Measurements from ENCODE around the gene MAB21L3. TPM values are rescaled to one million over a fixed set of nuclear protein-coding genes. Genes with fewer than 3 reads are reported as not detected.

The MAB21L3 gene
- polyA plus RNA-seq (ENCODE audit: insufficient read length in 3 of 3), result 1 to 10 TPM in 1 of 3 donors, under 1 TPM in 2; 0.69 to 1.9 (median 0.82) TPM
- long read RNA-seq, donor 1, result 0 reads
- long read RNA-seq, donor 2, result 0 reads
- long read RNA-seq, donor 3, result 0 reads
- long read RNA-seq, donor 4, partial matches to known transcripts, result 0 of 1 reads
- long read RNA-seq, donor 4, other reads (novel, unspliced or antisense), result 0 of 1 reads
- long read RNA-seq, donor 5, result 0 reads
- long read RNA-seq, donor 6, result 0 reads
- long read RNA-seq, donor 7, result 0 reads
- long read RNA-seq, donor 8, result 0 reads
- long read RNA-seq, donor 9, result 0 reads
- long read RNA-seq, donor 10, result 0 reads
- long read RNA-seq, donor 11, result 0 reads
- long read RNA-seq, donor 12, result 0 reads
- long read RNA-seq, donor 13, result 0 reads
- long read RNA-seq, donor 14, result 0 reads
- long read RNA-seq, donor 15, result 0 reads
- long read RNA-seq, donor 16, result 0 reads

DNA sequence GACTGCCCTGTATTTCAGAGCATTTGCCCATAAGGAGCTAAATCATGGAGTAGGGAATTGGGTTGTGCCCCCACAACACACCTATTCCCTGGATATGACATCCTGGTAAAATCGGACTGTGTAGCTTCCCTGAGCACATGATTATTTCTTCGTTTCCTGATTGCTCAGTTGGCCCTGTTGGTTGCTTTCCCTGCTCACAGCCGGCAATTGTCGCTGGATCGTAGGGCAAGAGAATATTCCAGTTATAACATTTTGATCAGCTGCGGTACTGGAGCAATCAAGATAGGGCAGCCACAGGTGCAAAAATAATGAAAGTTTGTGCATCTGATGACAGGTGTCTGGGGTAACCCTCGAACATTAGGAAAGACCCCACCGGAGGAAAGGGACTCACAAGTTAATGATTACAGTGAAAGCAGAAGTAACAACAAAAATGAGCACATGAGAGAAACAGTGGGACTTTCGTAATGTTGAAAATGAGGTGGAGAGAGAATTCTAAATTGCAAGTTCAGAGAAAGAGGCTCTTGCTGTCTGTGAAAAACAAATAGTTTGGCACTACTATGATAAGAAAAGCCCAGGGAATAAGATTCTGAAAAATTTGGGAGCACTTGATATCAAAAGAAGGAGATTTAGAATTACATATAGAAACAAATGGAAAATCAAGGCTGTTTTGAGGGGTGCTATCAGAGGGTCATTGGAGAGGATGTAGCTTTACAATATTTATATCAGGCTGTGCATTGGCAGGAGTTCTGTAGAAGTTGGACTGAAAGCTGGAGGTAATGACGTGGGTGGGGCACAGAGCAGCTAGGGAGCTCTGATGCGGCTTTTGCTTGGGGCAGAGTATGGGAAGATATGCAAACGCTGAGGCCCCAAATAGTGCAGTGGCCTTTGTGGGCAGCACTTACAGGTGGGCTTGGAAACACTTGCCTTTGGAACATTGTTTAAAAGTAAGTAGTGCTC is at the start of gene MAB21L3:
Gene MAB21L3, plus strand, starts transcription at position 833 of the 957 bp plus-strand sequence. CDS start 1,217 bp downstream, outside the sequence.
- no peak for DNase-seq (ENCODE audit: extremely low read depth in 1 of 11, low read depth in 9 of 11, low spot score in 4 of 11)

DNA sequence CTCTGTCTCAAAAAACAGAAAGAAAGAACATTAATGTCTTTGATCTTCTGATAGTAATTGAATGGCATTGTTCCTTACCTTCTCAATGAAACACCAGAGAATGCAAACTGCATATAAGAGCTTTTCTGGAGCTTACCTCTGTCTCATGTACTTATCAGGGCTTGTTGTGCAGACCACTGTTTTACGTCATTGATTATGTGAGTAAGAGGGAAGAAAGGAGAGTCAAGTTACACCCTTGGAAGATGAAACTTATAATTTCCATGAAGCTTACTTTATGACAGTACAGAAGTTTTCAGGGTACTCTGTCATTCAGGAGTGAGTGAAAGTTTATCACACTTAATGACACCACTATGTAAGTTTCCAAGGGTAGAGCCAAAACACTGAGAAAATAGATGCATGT is 49.0 kb upstream of the MAB21L3 start:
- DNase-seq (ENCODE audit: extremely low read depth in 1 of 11, low read depth in 9 of 11, low spot score in 4 of 11), result no peak

DNA sequence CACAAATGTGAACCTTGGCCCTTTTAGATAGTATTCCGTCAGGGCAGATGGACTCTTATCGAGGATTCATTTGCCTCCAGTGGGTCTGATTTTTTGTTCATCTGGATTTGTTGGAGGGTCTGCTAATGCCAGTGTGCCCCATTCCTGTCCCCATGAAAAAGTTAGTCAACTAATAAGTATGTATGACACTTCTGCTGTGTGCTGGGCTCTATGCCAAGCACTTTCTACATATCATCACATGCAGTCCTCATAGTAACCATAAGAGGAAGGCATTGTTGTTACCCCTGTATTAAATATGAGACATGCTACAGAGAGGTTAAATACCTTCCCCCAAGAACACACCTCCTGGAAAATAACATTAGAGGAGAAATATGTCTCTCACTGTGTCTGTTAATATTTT is 46.6 kb upstream of the MAB21L3 start:
- DNase-seq (ENCODE audit: extremely low read depth in 1 of 11, low read depth in 9 of 11, low spot score in 4 of 11), result no peak

DNA sequence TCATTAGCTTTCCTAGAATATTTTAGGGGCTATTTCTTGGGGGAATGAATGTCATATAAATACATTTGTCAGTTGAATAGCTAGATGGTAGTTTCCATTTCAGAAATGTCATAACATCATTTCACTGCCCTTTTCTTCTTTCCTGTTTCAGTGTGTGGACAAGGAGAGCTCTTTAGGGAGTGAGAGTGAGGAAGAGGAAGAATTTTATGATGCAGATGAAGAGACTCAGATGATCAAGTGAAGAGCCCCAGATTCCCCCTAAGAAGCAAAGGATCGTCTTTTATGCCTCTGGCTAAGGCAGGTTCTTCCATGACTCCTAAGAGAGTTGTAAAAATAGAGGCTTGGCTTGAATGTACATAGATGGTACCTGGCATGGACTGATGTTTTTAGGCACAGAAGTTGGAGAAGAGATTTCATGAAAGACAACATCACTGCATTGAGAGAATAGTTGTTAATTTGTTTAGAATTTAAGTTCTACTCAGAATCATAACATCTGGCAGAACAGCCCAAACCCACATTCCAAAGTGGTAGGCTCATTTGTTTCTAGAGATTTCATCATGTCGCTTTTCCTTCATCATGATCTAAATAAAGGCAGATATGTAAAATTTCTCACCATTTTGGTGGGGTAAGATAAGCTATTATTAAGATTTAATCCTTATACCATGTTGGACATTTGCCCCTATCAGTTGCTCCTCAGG is 44.2 kb upstream of the MAB21L3 start:
- DNase-seq (ENCODE audit: extremely low read depth in 1 of 11, low read depth in 9 of 11, low spot score in 4 of 11), result no peak

DNA sequence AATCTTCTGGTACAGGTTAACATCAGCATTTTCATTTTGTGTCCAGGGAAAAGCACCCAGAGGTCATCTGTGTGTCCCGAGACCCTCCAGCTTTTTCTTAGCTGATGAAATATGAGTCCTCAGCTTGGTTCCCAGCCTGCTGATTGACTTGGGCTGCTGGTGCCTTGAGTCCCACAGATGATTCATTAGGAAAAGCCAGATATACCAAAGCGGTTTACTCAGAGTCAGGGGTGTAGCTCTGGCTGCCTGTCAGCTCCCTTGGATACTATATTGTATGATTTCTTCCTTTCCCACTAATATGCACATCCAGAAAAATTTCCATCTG is 43.7 kb upstream of the MAB21L3 start:
- no peak for DNase-seq (ENCODE audit: extremely low read depth in 1 of 11, low read depth in 9 of 11, low spot score in 4 of 11)

DNA sequence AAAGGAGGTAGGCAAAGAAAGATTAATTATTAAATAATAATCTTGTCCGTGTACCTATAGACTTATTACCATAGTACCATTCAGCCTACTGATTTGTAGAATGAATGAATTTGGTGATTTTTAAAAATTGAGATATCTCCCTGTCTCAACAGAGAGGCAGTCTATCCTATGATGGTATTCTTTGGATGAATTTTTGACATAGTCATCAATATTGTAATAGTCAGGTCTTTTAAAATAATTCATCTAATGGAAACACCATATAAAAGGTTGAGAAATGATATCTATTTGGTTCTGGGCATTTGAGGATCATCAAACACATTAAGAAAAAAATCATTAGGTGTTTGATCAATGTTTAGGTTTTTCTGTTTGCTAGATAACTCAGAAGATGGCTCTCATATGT is 35.6 kb upstream of the MAB21L3 start:
- no peak for DNase-seq (ENCODE audit: extremely low read depth in 1 of 11, low read depth in 9 of 11, low spot score in 4 of 11)

DNA sequence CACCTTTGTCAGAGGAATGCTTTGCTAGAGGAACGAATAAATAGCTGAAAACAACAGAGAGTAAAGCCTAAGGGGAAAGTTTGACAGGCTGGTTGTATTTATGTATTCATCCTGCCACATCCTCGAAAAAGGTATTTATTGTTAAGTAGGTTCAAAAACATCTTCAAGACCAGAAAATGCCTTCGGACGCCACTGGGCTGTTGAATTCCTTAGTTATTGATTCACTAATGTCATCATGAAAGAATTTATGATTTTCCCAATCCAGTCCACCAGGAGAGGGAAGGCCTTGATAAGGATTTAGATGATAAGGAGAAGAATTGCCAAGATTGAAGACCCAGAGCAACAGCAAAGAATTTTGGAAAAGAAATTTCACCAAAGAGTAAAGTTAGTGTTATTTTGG is 35.2 kb upstream of the MAB21L3 start:
- no peak for DNase-seq (ENCODE audit: extremely low read depth in 1 of 11, low read depth in 9 of 11, low spot score in 4 of 11)

DNA sequence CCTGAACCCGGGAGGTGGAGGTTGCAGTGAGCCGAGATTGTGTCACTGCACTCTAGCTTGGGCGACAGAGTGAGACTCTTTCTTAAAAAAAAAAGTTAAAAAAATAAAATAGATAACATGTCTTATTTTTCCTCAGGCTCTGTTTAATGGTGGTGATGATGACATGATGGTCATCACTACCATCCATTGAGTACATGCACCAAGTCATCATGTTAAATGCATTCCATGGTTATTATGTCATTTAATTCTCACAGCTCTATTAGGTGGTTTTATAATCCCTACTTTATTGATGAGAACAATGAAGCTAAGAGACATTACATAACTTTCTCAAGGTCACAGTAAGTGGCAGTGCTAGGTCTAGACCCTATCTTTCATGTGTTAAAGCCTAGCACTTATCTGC is 34.4 kb upstream of the MAB21L3 start:
- no peak for DNase-seq (ENCODE audit: extremely low read depth in 1 of 11, low read depth in 9 of 11, low spot score in 4 of 11)

DNA sequence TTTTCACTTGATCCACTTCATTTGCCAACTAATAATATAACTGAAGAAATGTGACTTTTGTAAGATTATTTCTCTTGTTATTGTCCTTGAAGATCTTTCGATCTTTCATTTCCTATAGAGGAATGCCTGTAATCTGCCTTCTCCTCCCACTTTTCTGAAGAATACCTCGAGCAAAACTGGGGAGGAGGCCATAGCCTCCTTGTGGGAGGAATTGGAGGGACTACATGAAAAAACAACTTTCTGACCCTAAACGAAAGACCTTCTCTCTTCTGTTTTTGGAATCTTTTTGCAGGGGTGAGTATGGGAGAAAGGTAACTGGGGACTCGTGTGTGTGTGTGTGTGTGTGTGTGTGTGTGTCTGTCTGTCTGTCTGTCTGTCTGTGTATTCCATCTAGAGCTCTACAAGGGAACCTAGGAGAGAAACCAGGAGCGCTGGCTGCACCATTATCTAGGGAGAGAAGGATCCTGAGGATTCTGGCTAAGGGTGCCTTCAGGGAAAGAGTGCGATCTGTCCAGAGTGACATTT is 32.4 kb upstream of the MAB21L3 start:
- no peak for DNase-seq (ENCODE audit: extremely low read depth in 1 of 11, low read depth in 9 of 11, low spot score in 4 of 11)

DNA sequence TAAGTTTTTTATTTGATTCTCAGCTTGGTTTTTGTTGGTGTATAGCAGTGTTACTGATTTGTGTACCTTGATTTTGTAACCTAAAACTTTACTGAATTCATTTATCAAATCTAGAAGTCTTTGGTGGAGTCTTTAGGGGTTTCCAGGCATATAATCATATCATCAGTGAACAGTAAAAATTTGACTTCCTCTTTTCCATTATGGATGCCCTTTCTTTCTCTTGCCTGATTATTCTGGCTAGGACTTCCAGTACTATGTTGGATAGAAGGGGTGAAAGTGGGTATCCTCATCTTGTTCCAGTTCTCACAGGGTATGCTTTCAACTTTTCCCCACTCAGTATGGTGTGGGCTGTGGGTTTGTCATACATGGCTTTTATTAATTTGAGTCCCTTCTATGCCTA is 23.6 kb upstream of the MAB21L3 start:
- no peak for DNase-seq (ENCODE audit: extremely low read depth in 1 of 11, low read depth in 9 of 11, low spot score in 4 of 11)

DNA sequence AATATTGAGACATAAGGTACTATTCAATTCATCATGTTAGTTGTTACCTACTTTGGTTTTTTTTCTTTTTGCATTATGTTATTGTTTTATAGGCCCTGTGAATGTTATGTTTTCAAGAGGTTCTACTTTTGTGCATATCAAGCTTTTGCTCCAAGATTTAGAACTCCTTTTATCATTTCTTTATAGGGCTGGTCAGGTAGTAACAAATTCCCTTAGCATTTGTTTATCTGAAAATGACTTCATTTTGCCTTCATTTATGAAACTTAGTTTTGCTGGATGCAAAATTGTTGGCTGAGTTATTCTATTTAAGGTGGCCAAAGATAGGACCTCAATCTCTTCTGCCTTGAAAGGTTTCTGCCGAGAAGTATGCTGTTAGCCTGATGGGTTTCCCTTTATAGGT is 21.3 kb upstream of the MAB21L3 start:
- DNase-seq (ENCODE audit: extremely low read depth in 1 of 11, low read depth in 9 of 11, low spot score in 4 of 11), result no peak

DNA sequence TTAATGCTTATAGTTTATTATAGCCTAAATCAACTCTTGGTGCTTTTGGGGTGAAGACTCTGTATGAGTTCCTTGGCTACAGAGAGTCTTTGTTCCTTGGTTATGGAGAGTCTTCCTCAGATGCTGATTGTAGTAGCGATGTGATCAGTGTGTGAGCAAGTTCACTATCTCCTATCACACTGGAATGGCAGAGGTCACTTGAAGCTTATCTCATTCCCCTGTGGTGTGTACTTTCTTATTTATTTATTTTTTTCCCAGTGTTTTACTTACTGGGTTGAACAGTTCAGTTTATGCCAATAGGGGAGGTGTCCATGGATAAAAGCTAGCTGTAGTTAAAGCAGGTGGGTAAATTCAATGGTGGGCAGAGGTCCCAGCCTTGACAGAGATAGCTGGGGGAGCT is 20.1 kb upstream of the MAB21L3 start:
- no peak for DNase-seq (ENCODE audit: extremely low read depth in 1 of 11, low read depth in 9 of 11, low spot score in 4 of 11)

DNA sequence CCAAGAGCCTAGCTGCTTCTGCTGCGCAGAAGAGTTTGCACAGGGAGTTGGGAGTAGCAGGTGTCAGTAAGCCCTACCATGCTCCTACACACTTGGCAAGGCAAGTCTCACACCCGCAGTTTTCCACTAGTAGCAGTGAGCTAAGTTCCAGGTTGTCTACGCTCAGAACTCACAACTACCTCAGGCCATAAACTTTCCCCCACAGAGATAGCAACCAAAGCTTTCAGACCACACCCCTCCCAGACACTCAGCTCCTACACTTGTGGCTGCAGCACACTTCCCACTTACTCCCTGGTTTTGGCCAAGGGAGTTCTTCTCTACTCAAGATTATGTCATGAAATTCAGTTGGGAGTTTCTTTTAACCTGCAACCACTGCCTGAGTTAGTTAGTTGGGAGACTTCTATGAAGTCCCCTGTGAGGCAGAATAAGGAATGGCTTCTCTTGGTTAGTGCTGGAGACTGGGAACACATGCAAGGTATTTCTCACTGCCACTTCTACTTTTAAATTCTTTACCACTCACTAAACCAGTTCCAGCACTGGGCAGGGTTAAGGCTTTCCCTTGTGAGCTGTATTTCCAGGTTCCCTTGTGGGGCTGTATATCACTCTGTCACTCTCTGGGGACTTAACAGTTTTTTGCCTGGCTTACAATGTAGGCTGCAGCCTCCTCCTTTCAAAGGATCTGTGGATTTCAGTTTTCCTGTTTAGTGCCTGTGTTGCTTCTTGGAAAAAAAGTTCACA is 18.3 kb upstream of the MAB21L3 start:
- no peak for DNase-seq (ENCODE audit: extremely low read depth in 1 of 11, low read depth in 9 of 11, low spot score in 4 of 11)

DNA sequence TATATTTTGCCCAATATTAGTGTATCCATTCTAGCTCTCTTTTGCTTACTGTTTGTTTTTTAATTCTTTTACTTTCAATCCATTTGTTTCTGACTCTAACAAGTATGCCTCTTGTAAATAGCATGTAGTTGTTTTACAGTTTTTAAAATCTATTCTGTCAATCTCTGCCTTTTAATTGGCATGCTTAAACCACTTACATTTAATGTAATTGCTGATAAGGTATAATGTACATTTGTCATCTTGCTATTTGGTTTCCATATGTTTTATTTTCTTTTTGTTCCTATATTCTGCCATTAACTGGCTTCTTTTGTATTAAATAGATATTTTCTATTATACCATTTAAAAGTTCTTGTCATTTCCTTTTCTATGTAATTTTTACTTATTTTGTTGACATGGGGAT is 16.2 kb upstream of the MAB21L3 start:
- no peak for DNase-seq (ENCODE audit: extremely low read depth in 1 of 11, low read depth in 9 of 11, low spot score in 4 of 11)

DNA sequence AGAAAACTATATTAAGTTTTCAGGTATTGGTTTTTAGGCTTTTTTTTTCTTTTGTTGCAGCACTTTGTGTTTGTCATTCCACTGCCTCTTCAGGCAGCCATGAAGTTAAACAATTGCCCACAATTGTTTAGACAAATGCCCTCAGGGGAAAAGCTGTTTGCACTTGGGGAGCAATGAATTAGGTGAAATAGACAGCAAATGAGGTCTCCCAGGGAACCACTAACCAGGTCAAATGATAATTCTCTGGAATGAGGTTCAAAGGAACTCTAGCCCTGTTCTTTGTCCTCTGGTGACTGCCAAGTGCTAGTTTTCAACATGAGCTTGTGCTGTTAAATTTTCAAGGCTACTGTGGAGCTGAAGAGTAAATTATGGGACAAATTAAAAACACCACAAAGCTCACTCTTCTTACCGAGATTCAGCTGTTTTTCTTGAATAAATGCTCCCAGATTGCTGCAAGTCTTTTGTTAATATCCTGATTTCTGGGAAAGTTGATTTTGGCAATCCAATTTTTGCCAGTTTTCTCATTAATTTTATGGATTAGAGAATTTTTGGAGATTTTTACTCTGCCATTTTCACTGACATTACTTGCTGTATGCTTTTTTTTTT is 15.1 kb upstream of the MAB21L3 start:
- DNase-seq (ENCODE audit: extremely low read depth in 1 of 11, low read depth in 9 of 11, low spot score in 4 of 11), result no peak

DNA sequence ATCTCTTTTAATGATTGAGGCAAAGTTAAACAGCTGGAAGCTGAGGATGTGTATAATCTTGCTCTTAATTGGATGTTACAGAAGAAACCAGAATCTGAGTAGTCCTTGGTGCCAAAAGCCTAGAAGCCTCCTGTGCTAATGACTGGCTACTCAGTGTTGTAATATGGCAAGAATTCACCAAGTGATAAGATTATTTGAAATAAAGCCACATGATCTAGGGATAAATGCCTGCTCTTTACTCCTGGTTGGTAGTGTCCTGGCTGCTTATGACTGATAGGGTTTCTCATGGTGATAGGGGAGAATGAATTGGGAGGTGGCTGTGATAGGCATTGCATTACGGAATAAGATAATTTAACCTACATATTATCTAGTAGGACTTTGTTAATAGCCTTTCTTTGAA is 13.6 kb upstream of the MAB21L3 start:
- no peak for DNase-seq (ENCODE audit: extremely low read depth in 1 of 11, low read depth in 9 of 11, low spot score in 4 of 11)

DNA sequence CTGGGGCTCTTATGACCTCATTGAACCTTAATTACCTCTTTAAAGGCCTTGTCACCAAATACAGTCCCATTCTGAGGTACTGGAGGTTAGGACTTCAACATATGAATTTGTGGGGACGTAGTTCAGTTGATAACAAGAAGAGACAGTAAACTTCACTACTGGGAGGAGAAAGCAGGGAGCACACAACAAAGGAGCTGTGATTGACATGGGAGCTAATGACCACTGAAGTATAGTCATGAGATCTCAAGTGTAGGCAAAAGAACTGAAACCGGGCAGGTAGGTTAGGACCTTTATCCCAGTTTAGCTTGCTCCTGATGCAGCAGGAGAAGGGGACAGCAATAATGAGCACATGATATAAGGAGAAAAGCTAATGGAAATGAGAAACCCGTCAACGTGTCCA is 11.8 kb upstream of the MAB21L3 start:
- no peak for DNase-seq (ENCODE audit: extremely low read depth in 1 of 11, low read depth in 9 of 11, low spot score in 4 of 11)

DNA sequence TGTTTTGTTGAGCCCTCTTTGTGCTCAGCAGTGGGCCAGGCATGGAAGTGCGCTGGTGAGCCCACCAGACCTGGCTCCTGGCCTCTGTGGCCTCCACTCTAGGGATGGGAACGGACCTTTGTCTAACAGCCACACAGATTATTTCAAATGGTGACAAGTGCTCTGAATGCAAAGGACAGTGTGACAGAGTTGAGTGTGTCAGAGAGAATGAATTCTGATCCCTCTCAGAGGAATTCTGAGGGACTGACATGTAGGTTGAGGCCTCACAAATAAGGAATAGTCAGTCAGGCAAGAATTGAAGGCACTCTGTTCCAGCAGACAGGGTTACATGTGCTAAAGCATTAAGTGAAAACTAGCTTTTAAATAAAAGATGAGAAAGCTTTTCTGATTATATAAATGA is 11.3 kb upstream of the MAB21L3 start:
- DNase-seq (ENCODE audit: extremely low read depth in 1 of 11, low read depth in 9 of 11, low spot score in 4 of 11), result no peak
